ENCODE measurements around the gene SMURF1. TPM values are rescaled to one million over a fixed set of nuclear protein-coding genes. Genes with fewer than 3 reads are reported as not detected.

SMURF1 gene
- total RNA-seq, 1 experiment from 2014 or later = 37.7 TPM

DNA sequence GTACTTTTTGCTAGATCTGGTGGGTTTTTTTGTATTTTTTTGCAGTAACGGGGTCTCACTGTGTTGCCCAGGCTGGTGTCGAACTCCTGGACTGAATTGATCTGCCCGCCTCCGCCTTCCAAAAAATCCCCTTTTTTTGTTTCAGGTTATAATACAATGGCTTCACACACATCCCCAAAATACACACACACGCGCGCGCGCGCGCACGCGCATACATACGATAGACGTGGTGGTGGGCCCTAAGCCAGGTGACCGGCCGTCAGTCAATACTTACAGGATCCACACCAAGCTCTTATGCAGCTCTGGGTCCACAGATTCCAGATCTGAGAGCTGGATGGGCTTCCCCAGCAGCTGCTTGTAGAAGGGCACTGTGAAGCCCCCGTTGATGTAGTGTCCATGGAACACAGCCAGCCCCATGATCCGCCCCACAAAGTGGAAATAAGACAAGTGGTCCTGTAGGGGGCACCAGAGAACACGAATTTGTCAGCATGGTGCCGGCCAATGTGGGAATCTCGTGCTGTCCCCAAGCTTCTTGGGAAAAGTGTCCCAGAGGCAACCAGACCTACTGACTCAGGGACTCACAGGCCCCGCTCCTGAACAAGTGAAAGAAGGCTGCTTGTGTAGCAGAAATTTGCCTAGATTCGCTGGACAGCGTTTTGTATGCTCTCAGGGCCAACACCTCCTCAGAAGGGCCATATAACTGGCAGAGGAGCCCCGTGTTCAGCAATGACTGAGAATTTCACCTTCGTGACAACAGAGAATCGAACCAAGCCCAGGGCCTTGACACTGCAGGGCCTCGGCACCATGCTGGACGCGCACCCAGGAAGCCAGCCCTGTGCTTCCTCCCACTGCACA, 103.6 kb downstream of the SMURF1 start:
- peak; percentile 63 for DNase-seq (ENCODE audit: low read depth)
- in situ Hi-C loops (cut with HindIII; ENCODE audit: low pct_unique_long_range_greater_than_20kb, low sequenced_read_pairs) = no loop called here

DNA sequence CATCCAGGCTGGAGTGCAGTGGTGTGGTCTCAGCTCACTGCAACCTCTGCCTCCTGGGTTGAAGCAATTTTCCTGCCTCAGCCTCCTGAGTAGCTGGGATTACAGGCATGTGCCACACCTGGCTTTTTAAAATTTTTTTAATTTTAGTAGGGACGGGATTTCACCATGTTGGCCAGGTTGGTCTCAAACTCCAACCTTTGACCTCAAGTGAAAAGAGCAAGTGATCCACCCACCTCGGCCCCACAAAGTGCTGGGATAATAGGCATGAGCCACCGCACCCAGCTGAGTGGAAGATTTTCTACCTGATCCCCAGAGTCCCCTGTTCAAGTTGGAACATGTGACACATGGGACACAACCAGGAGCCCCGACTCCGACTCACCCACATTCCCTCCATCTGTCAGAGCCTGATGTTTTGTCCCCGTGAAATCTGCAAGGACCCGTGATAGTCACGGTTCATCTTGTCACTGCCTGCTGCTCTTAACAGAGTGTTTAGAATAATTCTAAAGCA, 104.5 kb downstream of the SMURF1 start:
- in situ Hi-C loops (cut with HindIII; ENCODE audit: low pct_unique_long_range_greater_than_20kb, low sequenced_read_pairs) = no loop called here
- no peak for DNase-seq (ENCODE audit: low read depth)

DNA sequence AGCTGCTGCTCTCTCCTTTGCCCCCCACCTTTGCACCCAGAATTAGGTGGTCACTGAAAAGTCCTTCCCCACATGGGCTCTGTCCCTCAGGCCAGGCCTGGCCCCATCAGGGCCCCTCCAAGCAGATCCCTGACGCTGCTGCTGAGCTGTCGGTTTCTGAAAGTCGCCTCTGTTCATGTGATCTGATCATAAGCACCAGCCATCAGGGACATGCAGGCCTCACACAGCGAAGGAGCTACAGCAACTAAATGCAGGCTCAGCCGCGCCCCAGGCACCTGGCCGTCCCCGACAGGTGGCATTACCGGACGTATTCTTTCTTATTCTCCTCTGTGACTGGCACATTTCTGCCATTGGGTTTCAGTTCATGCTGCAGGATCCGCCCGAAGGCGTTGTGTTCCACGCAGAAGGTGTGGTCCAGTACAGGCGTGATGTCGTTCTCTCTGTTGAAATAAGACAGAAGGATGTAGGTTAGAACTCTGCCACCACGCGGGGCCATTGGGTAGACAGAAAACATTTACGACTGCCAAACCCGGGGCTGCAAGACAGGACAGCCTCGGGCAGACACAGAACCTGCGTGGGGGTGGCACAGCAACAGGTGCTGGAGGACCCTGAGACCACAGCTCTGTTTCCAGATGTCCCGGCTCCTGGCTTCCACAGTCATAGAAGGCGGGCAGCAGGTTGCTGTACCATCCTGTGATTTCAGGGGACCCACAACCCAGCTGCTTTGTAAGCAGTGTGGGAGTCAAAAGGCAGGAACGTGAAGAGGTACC, 105.6 kb downstream of the SMURF1 start:
- in situ Hi-C loops (cut with HindIII; ENCODE audit: low pct_unique_long_range_greater_than_20kb, low sequenced_read_pairs) = no loop called here
- no peak for DNase-seq (ENCODE audit: low read depth)

DNA sequence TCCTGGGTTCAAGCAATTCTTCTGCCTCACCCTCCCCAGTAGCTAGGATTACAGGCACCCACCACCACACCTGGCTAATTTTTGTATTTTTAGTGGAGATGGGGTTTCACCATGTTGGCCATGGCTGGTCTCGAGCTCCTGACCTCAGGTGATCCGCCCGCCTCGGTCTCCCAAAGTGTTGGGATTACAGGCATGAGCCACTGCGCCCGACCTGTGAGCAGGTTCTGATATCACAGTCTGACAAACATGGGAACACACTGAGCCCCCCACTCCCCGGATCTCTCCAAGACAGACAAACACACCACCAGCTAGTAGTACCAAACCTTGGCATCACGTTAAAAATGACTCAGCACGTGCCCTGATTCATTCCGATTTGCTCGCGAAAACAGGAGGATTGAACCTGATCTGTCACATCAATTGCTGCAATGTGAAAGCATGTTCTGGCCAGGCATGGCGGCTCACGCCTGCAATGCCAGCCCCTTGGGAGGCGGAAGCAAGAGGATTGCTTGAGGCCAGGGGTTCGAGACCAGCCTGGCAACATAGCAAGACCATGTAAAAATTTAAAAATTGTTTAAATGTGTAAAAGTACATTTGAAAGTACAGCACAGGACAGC, 106.5 kb downstream of the SMURF1 start:
- in situ Hi-C loops (cut with HindIII; ENCODE audit: low pct_unique_long_range_greater_than_20kb, low sequenced_read_pairs) = no loop called here
- no peak for DNase-seq (ENCODE audit: low read depth)

DNA sequence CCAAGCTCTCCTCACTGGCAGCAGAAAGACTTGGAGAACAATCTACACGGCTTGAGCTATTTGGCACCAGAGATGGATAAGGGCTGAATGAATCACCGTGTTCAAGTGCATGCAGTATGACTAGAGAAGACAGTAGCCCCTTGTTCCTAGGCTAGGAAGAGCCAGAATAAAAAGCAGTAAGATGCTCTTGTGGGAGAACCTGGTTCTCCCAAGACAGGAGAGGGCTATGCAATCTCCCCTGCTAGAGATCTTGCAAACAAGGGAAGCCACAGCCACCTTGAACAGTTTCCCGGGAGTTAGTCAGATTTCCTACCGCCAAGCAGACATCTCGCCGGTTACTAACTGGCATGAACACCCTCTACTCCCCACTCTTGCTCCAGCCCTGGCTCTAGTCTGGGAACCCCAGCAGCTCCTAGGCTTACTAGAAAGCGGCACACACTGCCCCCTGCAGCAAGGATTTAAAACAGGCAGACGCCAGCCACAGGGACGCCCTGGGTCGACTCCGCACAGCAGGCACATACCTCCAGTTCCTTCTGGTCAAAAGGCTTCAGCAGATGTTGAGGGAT, 107.3 kb downstream of the SMURF1 start:
- peak; percentile 41 for DNase-seq (ENCODE audit: low read depth)
- in situ Hi-C loops (cut with HindIII; ENCODE audit: low pct_unique_long_range_greater_than_20kb, low sequenced_read_pairs) = no loop called here

DNA sequence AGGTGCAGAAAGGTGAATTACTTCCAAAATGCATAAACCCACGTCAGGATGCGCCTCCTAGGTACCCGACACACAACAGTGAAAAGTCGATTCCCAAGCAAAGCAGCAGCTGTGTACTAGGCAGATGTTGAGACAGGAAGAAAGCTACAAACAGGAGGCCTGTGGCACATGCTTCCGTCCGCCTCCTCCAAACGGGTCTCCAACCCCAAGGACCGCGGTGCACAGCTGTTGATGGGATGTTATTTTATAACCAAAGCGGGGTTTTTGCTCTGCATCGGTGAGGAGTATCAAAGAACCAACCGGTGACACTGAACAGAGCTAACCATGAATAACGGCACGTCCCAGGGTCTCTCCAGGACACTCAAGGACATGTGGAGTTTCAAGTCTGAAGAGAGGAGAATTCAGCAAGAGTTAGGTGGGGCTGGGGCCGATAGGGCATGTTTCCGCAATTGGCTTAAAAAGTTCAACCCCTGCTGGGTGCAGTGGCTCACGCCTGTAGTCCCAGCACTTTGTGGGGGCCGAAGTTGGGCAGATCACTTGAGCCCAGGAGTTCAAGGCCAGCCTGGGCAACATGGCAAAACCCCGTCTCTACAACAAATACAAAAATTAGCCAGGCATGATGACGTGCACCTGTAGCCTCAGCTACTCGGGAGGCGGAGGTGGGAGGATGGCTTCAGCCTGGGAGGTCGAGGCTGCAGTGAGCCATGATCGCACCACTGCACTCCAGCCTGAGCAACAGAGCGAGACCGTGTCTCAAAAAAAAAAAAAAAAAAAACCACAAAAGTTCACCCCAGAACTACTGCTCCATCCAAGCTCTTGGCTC, 108.0 kb downstream of the SMURF1 start:
- in situ Hi-C loops (cut with HindIII; ENCODE audit: low pct_unique_long_range_greater_than_20kb, low sequenced_read_pairs) = no loop called here
- DNase-seq (ENCODE audit: low read depth) = no peak

DNA sequence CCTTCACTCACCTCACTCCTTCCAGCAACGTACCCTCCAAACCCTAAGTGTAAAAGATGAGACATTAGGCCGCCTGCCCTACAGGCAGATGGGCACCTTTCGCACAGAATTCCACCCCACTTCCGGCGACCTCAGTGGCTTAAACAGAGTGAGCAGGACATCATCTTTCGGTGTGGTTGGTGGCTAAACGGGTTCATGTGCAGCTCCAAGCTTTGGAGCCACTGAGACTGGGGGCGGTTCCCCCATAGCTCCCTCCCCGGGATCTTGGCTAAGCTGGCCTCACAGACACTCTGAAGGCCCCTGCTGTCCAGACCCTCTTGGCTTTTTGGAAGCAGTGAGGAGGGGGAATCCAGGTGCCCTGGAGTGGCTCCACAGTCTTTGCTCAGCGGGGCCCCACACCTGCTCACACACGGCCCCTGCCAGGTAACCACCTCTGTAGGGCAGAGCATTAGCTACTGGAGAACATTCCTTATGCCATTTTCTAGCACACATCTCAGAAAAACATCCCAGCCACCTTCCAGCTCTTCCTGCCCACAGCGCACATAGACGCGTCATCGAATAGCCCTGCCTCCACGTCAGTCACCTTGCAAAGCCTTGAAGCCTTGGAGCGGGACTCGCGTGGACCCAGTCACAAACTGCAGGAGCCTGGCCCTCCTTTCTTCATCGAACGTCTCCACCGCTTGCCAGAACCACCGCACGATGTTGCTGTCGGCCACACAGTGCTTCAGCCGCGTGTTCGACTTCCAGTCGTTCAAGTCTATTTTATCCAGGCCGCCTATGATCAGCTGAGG, 108.8 kb downstream of the SMURF1 start:
- no peak for DNase-seq (ENCODE audit: low read depth)
- in situ Hi-C loops (cut with HindIII; ENCODE audit: low pct_unique_long_range_greater_than_20kb, low sequenced_read_pairs) = no loop called here

DNA sequence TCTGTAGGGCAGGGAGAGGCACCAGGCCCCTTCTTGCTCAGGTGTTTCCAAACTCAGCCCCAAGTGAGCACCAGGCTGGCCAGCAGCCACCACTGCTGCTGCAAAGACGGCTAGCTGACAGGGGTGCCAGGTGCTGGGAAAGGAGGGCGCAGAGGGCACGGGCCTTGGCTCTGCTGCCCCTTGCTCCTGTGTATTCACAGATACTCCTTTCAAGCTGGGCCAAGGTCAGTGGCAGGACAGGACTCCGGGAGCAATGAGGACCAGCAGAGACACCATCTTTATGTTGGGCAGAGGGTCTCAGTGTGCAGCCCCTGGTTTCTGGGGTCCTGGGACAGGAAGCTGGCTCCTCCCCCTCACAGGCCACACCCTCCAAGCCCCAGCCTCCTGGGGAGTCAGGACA, 110.1 kb downstream of the SMURF1 start:
- DNase-seq (ENCODE audit: low read depth) = no peak
- in situ Hi-C loops (cut with HindIII; ENCODE audit: low pct_unique_long_range_greater_than_20kb, low sequenced_read_pairs) = no loop called here

DNA sequence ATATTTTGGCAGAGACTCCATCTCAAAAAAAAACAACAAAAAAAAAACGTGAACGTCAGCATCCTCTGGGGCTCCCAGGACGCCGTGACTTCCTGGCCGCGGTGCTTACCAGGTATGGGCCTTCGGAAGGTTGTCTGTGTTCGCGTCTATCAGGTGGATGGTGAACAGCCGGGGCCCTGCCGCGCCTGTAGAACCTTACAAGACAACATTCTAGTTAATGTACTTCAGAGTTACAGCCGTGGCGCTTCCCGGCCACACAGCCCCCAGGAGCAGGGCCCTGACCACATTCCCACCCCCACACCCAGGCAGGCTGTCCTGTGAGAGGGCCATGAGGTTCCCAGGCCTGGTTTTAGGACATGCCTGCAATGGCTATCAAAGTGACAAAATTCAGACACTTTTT, 111.0 kb downstream of the SMURF1 start:
- in situ Hi-C loops (cut with HindIII; ENCODE audit: low pct_unique_long_range_greater_than_20kb, low sequenced_read_pairs) = no loop called here
- DNase-seq (ENCODE audit: low read depth) = no peak

DNA sequence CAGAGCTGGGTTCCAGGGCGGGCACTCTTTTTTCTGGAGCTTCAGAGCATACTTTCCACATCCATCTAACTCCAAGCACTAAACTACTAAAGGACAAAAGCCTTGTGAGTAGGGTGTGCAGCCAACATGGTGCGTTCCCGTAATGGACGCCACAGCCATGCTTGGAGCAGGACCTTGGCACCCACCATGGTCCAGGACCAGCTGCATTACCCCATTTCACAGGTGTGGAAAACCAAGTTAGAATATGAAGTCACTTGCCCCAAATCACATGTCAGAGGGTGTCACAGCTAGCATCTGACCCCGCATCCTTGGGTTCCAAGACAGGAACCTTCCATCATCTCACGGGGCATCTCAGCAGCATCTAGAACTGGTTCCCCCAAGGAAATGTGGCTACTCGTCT, 112.4 kb downstream of the SMURF1 start:
- DNase-seq (ENCODE audit: low read depth) = no peak
- in situ Hi-C loops (cut with HindIII; ENCODE audit: low pct_unique_long_range_greater_than_20kb, low sequenced_read_pairs) = no loop called here

DNA sequence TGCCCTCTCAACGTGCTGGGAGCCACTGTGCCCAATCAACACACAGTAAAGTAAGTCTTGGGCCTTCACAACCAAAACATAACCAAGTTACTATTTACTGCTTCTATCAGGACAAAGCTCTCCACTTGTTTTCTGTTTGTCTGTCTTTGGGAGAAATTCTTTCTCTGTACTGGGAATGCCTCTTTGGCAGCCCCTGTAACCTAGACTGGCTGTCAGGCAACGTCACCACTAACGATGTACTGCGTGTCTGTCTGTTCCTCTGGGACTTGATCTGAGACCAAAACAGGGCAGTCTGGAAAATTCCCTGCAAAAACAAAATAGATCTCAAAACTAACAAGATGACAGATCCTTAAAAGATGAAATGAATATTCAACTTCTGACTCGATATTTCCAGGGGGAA, 113.0 kb downstream of the SMURF1 start:
- in situ Hi-C loops (cut with HindIII; ENCODE audit: low pct_unique_long_range_greater_than_20kb, low sequenced_read_pairs) = no loop called here
- DNase-seq (ENCODE audit: low read depth) = no peak

DNA sequence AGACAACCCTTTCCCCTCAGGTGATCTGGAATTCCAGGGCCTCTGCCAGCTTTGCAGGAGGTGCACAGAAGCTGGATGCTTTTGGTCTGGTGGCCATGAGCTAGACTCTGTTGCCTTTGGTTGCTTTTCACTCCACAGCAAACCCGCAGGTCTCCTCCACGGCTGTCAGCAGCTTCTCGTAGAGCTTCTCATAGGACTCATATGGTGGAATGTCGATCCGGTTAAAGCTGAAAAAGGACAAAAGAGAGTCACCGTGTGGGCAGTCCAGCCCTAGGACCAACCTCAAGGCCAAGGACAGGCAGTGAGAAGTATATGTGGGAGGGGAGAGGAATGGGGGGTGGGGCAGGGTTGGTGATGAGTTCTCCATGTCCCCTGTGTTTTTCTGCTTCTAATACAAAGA, 113.5 kb downstream of the SMURF1 start:
- DNase-seq (ENCODE audit: low read depth) = no peak
- in situ Hi-C loops (cut with HindIII; ENCODE audit: low pct_unique_long_range_greater_than_20kb, low sequenced_read_pairs) = no loop called here

DNA sequence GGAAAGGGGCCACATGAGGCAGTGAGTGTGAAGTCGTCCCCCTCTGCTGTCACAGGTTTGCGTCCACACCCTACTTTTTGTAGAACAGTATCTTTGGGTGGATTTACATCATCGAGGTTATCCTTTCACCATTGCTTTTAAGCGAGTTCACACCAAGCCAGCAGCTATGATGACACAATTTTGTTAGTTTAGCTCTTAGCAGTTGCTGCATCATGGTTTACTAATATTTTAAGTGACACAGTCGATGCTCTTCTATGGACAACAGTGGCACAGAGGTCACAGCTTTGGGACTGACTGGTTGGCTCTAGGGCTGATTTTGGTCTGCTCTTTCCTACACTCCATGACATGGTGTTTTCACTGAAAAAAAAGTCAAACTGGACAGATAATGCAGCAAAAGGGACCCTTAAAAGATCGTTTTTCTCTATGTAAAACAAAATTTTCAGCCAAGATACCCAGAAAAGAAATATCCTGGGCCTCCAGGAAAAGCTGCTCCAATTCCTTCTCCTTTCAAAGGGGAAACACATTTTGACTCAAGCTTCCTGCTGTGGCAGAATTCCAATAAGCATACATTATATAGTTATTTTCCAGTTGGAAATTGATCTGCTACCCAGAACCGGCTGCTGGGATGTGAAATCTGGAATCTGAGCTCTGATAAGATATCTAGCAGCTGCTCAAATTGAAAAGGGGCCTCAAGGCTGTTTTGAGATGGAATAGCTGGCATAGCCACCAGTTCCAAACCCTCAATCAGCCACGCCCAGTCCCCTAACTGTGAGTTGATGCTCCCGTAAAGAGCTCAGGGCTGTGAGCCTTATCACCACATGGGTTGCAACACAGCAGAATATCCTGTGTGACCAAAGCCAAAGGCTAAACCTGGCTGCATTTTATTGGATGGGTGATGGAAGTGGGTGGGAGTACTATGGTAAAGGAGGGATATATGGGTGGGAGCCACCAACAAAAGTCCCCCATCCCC, 114.2 kb downstream of the SMURF1 start:
- no peak for DNase-seq (ENCODE audit: low read depth)
- in situ Hi-C loops (cut with HindIII; ENCODE audit: low pct_unique_long_range_greater_than_20kb, low sequenced_read_pairs) = no loop called here

DNA sequence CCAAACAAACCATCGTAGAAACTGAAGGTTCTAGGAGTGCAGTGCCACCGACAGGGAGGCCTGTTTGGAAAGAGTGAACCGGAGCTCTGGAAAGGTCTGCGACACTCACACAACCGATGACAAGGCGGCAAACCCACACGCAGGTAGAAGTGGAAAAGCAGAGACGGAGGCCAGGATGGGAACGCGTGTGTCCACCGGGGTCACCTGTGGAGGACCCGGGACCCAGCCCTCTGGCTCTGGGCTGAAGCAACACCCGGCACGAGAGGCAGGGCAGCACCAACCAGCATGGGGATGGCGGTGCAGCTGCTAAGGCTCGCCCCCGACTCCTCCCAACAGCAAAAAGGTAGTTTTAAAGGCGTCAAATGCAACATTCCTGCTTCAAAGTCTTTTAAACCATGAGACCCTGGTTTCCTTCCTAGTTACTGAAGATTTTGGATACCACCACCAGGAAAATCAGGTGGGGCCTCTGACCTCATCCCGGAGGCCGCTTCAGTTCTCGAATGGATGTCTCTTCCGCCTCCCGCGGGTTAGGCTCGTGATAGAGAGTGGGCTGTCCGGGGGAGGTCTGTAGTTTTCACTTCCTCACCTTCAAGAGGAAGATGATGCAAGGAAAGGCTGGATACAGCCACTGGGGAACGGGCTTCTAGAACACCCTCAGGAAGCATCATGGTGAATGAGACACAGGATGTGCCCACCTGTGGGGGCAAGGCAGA, 115.5 kb downstream of the SMURF1 start:
- in situ Hi-C loops (cut with HindIII; ENCODE audit: low pct_unique_long_range_greater_than_20kb, low sequenced_read_pairs) = no loop called here
- DNase-seq (ENCODE audit: low read depth) = no peak

DNA sequence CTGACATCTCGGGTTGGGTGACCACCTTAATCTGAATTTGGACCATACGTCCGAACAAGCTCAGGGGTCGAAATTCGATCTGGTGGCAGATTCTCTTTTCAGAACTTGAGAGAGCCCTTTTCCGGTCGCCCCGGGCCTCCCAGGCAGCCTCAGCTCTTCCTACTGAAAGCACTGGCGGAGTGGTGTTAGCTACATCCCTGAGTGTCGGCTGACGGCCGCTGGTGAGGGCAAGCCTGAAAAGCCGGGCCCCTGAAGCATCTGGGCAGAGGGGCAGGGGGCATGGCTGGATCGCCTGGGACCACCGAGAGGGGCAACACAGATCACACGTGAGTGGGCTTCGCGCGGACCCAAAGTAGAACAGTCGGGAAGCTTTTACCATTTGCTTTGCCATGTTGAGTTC, 116.1 kb downstream of the SMURF1 start:
- DNase-seq (ENCODE audit: low read depth) = no peak
- in situ Hi-C loops (cut with HindIII; ENCODE audit: low pct_unique_long_range_greater_than_20kb, low sequenced_read_pairs) = no loop called here

DNA sequence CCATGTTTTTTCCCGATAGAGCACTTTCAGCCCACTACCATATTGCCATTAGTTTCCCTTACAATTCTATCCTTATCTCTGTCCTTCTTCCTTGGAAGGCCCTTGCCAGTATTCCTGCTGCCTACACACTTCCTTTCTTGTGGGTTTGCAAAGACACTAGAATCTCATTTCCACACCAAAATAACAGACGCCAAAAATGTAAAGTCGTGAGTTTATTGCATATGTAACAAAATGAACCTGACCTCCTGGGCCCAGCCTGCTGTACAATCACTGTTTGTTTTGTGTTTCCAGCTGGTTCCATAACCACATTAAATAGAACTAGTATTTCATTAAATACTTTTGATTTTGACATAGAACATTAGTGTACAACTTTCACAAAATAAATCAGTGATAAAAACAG, 116.7 kb downstream of the SMURF1 start:
- in situ Hi-C loops (cut with HindIII; ENCODE audit: low pct_unique_long_range_greater_than_20kb, low sequenced_read_pairs) = no loop called here
- no peak for DNase-seq (ENCODE audit: low read depth)

All from Caki2 (cell line).